DND-41 (cell line): ENCODE measurements around the gene TLNRD1.

ENCODE experiments used
- CTCF ChIP-seq: IDR thresholded peaks from 2 replicates; pipeline ENCODE4 v1.5.1; 2012; ENCODE audit warnings: borderline replicate concordance, low read length, moderate library complexity, mild to moderate bottlenecking; ENCODE audit not compliant: poor library complexity, severe bottlenecking; ENCODE audit errors: extremely low read depth
- EZH2 ChIP-seq: IDR thresholded peaks from 3 replicates; pipeline ENCODE4 v1.6.1; 2012; ENCODE audit warnings: borderline replicate concordance, low read depth, mild to moderate bottlenecking, moderate library complexity, low read length, inconsistent platforms; ENCODE audit not compliant: severe bottlenecking

- TF ChIP-seq EZH2 (no peak), CTCF (no peak)
Observed at GRCh38 chr15:80984856-80985255, 15.9 kb upstream of the TLNRD1 start.
